Right atrium auricular region (tissue), 2 donors: ENCODE results near the gene ZNF821. TPM values are rescaled to one million over a fixed set of nuclear protein-coding genes. Genes with fewer than 3 reads are reported as not detected.
A peak's percentile ranks its signal among the peaks of the same experiment; 100 is the strongest.

Experiments used
- DNase-seq: peaks from one replicate; pipeline ENCODE4 v3.0.0-alpha.2; 2019; ENCODE audit warnings: low spot score
- H3K27ac ChIP-seq, 2 donors: fragments of 200-600 bp; sonication (generic); 1 replicate in 1 of 2; 2 replicates in 1 of 2; pipeline ENCODE4 v1.5.1; 2016 to 2019
- H3K27me3 ChIP-seq, 2 donors: fragments of 200-600 bp; sonication (generic); one replicate each; pipeline versions ENCODE4 v1.5.1 to v1.6.0; 2017 to 2019
- H3K36me3 ChIP-seq: fragments of 200-600 bp; sonication (generic); one replicate; pipeline ENCODE4 v1.5.1; 2016
- H3K4me1 ChIP-seq, 2 donors: fragments of 200-600 bp; sonication (generic); one replicate each; pipeline versions ENCODE4 v1.5.1 to v1.6.0; 2017 to 2019
- H3K4me3 ChIP-seq, 2 donors: fragments of 200-600 bp; sonication (generic); 1 replicate in 1 of 2; 2 replicates in 1 of 2; pipeline ENCODE4 v1.5.1; 2017 to 2019; ENCODE audit warnings: mild to moderate bottlenecking in 1 of 2, moderate library complexity in 1 of 2
- H3K9me3 ChIP-seq, 2 donors: fragments of 200-600 bp; sonication (generic); one replicate each; pipeline ENCODE4 v1.5.1; 2019
- total RNA-seq, 2 donors: library from RNA; depleted of rRNA; stranded (reverse); fragments of >200 nt; gene quantifications; one replicate each; pipeline ENCODE4 v1.1.0, GENCODE V29; 2016
- TF ChIP-seq, protein P1 (sequence below), 2 donors: fragments of 200-600 bp; sonication (generic); IDR thresholded peaks; one replicate each; pipeline ENCODE4 v1.5.1; 2019; ENCODE audit warnings: antibody characterized with exemption in 2 of 2

ZNF821 gene
- total RNA-seq, 2 donors from 2014 or later = 2.6 to 8.9 TPM

GRCh38 chr16:71853413-71853812, 30.6 kb downstream of the ZNF821 start:
- TF ChIP-seq, protein P1, sequence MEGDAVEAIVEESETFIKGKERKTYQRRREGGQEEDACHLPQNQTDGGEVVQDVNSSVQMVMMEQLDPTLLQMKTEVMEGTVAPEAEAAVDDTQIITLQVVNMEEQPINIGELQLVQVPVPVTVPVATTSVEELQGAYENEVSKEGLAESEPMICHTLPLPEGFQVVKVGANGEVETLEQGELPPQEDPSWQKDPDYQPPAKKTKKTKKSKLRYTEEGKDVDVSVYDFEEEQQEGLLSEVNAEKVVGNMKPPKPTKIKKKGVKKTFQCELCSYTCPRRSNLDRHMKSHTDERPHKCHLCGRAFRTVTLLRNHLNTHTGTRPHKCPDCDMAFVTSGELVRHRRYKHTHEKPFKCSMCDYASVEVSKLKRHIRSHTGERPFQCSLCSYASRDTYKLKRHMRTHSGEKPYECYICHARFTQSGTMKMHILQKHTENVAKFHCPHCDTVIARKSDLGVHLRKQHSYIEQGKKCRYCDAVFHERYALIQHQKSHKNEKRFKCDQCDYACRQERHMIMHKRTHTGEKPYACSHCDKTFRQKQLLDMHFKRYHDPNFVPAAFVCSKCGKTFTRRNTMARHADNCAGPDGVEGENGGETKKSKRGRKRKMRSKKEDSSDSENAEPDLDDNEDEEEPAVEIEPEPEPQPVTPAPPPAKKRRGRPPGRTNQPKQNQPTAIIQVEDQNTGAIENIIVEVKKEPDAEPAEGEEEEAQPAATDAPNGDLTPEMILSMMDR (IDR thresholded peaks at IDR 0.05) = no peak
- H3K9me3 ChIP-seq = no peaks in the 10 kb centered on the region
- peaks cover 0 to 10% of the 10 kb centered on the region in 2 donors for H3K4me1 ChIP-seq
- H3K27me3 ChIP-seq = no peaks in the 10 kb centered on the region
- H3K4me3 ChIP-seq = no peak overlapping the region
- no peak overlapping the region for H3K27ac ChIP-seq
- H3K36me3 ChIP-seq = peaks cover 43% of the 10 kb centered on the region
- DNase-seq = no peak

GRCh38 chr16:71852561-71852960, 31.4 kb downstream of the ZNF821 start:
- TF ChIP-seq, protein P1 (IDR thresholded peaks at IDR 0.05) = no peak
- Histone ChIP-seq H3K4me3 (no peak overlapping the region), H3K4me1 (peaks cover 0 to 14% of the 10 kb centered on the region in 2 donors), H3K36me3 (peaks cover 48% of the 10 kb centered on the region), H3K27ac (no peak overlapping the region), H3K9me3 (no peaks in the 10 kb centered on the region), H3K27me3 (no peaks in the 10 kb centered on the region)
- no peak for DNase-seq

GRCh38 chr16:71852158-71852557, 31.8 kb downstream of the ZNF821 start:
- no peak for DNase-seq
- H3K4me1 ChIP-seq = peaks cover 0 to 18% of the 10 kb centered on the region in 2 donors

DNA sequence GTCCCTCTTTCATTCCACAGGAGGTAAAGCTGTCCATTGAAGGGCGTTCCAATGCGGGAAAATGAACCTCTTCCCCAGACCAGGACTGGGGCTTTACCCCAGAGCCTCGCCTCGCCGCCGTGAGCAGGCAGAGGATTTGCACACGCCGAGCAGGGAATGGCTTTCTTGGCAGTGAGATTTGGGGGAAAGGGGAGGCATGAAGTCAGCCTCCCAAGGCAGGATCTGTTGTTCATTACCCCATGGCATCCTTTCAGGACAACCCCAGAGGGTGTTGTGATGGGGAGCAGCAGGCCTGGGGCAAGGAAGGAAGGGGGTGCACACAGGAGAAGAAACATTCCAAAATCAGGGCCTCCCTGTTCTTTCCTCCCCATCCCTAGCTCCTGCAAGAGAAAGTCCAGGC, 32.2 kb downstream of the ZNF821 start:
- TF ChIP-seq, protein P1 (IDR thresholded peaks at IDR 0.05) = no peak
- peaks cover 0 to 22% of the 10 kb centered on the region in 2 donors for H3K4me1 ChIP-seq
- H3K27ac ChIP-seq = no peak overlapping the region
- no peak overlapping the region for H3K4me3 ChIP-seq
- no peaks in the 10 kb centered on the region for H3K27me3 ChIP-seq
- peaks cover 48% of the 10 kb centered on the region for H3K36me3 ChIP-seq
- DNase-seq = no peak
- H3K9me3 ChIP-seq = no peaks in the 10 kb centered on the region

More at GRCh38 chr16:71852158-71852557, 31.8 kb downstream of the ZNF821 start:
- Histone ChIP-seq H3K27me3 (no peaks in the 10 kb centered on the region), H3K4me3 (no peak overlapping the region), H3K27ac (no peak overlapping the region), H3K36me3 (peaks cover 48% of the 10 kb centered on the region), H3K9me3 (no peaks in the 10 kb centered on the region)
- TF ChIP-seq, protein P1 (IDR thresholded peaks at IDR 0.05) = no peak

DNA sequence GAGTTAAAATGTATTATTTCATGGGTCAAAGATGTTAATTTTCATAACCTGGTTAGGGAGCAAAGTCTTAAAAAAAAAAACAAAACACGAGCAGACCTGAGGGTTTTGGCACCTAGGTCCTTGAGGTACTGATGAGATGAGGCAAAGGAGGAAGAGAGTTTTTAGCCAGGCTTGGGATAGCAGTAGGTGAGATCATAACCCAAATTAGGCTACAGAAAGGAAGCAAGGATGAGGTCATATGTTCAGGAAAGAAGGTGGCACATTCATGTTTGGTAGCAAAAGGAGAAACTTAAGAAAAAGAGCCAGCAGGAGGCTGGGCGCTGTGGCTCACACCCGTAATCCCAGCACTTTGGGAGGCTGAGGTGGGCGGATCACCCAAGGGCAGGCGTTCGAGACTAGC, 35.4 kb downstream of the ZNF821 start:
- no peak overlapping the region for H3K4me3 ChIP-seq
- H3K9me3 ChIP-seq = no peaks in the 10 kb centered on the region
- no peaks in the 10 kb centered on the region for H3K27me3 ChIP-seq
- DNase-seq = no peak
- H3K27ac ChIP-seq = no peak overlapping the region
- TF ChIP-seq, protein P1 (IDR thresholded peaks at IDR 0.05) = no peak
- H3K4me1 ChIP-seq = peaks cover 0 to 16% of the 10 kb centered on the region in 2 donors
- peaks cover 45% of the 10 kb centered on the region for H3K36me3 ChIP-seq

- Histone ChIP-seq H3K4me3 (peak overlapping the region in 1 of 2 donors; percentile 87), H3K9me3 (no peaks in the 10 kb centered on the region), H3K4me1 (peaks cover 0 to 16% of the 10 kb centered on the region in 2 donors), H3K27me3 (no peaks in the 10 kb centered on the region), H3K36me3 (peaks cover 36% of the 10 kb centered on the region), H3K27ac (no peak overlapping the region)
- DNase-seq = no peak
- TF ChIP-seq, protein P1 (IDR thresholded peaks at IDR 0.05) = no peak
Measured at GRCh38 chr16:71847096-71847495, 36.9 kb downstream of the ZNF821 start.
